Activated T-helper 1 cell treated with anti-CD3 and anti-CD28 coated beads, Interleukin-2, amount 50 U/mL, for 16 hours (primary cell): ENCODE measurements around the gene PPP1R1B.

Source experiments
- DNase-seq, 2 donors: peaks; one replicate each; pipeline ENCODE4 v3.0.0-alpha.2; 2020; ENCODE audit warnings: low read depth in 1 of 2, low spot score in 1 of 2

PPP1R1B gene

DNA sequence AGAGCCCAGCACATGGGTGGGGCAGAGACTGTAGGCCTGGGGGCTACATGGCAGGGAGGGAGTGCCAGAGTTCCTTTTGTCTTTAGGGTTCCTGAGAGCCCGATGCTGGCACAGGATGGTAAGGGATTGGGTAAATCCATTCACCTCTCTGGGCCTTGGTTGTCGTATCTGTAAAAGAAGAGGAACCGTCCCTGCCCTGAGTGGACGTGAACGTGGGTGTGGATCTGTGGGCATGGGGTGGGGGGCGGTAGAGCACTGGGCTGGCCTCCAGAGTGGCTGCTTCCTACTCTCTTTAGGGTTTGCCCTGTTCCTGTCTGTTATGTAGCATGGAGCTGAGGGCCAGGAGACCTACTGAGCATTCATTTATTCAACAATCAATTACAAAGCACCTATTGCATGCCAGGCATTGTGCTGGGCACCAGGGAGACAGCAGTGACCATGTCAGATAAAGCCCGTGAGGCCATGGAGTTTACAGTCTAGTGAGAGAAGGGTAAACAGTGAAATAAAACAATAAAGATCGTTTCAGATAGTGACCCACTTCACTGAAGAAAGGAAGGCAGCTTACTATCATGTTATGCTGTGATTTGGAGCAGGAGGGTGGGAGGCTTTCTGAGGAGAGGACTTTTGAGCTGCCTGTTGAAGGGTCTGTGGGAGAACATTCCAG, 25.3 kb downstream of the PPP1R1B start:
- DNase-seq, result no peak

DNA sequence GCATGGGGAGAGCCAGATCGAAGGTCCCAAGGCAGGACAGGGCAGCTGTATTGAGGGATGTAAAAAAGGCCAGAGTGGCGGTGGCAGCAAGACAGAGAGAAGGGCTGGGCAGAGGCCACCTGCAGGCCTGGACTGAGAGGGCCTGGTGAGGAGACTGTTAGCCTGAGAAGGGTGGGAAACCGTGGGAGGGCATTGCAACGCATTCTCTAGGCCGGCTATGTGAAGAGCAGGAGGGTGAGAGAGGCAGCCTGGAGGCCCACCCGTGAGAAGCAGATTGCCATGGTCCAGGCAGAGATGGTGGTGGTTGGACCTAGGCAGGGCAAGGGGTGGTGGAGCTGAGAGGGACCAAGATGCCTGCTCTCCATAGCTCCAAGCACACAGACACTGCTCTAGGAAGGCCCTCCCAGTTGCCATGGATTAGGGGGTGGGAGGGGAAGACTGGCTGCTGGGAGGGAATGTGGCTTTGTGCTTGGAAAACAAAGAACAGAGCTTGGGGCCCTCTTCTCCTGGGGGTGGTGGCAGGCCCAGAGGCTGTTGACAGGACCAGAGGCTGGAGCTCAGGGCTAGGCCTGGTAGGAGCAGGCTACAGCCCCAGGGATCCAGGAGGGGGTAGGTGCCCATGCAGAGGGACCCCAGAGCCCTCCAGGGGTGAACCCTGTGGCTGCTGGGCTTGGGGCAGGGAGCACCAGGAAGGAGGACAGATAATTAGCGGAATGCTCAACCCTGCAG, 26.0 kb downstream of the PPP1R1B start:
- no peak for DNase-seq

DNA sequence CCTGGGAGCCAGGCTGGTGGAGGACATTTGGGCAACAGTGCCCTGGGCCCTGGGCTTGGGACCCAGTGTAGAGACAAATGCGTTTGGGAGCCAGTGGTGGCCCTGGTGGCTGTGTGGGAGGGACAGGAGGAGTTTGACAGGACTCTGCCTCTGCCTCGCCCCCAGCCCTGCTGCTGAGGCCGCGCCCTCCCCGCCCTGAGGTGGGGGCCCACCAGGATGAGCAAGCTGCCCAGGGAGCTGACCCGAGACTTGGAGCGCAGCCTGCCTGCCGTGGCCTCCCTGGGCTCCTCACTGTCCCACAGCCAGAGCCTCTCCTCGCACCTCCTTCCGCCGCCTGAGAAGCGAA, 26.5 kb downstream of the PPP1R1B start:
- no peak for DNase-seq

DNA sequence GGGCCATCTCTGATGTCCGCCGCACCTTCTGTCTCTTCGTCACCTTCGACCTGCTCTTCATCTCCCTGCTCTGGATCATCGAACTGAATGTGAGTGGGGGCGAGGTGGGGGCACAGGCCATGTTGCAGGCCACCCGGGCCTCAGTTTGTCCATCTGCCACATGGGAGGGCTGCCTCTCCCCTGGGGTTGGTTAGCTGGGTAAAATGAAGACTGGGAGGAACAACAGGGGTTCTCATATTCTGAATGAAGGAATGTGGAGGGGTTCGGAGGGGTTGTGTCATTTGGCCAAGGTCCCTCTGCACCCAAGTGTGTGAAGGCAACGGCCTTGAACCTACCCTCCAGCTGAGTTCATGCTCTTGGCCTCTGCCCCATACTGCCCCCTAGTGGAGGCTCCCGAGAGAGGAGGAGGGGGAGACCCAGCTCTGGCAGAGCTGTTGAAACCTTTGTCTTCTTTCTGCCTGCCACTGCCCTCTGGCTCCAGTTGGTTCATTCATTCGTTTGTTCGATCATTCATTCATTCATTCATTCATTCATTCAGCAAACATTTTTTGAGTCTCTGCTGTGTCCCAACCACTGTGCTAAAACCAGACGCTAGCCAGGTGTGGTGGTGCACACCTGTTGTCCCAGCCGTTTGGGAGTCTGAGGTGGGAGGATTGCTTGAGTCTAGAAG, 27.0 kb downstream of the PPP1R1B start:
- DNase-seq, result peak; percentile 58 to 70

DNA sequence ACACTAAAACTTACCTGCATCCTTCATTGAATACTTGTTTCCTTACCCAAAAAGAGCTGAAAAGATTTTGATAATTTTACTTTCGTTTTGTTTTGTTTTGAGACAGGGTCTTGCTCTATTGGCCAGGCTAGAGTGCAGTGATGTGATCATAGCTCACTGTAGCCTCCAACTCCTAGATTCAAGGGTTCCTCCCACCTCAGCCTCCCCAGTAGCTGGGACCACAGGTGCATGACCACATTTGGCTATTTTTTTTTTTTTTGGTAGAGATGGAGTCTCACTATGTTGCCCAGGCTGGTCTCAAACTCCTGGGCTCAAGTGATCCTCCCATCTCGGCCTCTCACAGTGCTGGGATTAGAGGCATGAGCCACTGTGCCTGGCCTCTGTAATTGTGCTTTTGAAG, 28.4 kb downstream of the PPP1R1B start:
- no peak for DNase-seq

DNA sequence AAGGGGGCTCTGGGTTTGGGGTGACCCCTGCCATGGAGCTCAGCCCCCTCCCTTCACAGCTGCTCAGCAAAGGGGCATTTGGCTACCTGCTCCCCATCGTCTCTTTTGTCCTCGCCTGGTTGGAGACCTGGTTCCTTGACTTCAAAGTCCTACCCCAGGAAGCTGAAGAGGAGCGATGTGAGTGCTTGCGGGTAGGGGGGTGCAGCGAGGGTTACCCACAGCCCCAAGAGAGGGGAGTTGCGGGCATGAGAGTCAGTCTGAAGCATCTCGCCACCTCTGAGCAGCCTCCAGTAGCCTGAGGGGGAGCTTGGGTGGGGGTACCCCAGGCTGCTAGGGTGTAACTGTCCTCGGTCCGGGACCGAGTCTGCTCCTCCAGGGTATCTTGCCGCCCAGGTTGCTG, 31.6 kb downstream of the PPP1R1B start:
- DNase-seq, result no peak

DNA sequence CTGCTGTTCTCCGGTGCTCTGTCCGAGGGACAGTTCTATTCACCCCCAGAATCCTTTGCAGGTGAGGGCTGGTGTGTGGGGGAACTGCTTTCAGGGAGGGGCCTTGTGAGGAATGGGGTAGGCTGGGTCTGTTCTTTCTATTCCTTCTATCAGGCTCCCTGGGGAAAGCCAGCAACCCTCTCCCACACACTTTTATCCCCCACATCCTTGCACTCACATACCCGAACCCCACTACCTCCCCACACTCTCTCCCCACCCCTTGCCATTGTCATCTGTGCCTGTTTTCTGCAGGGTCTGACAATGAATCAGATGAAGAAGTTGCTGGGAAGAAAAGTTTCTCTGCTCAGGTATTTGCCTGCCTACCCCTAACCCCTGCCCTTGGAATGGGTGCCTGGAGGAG, 32.0 kb downstream of the PPP1R1B start:
- no peak for DNase-seq

DNA sequence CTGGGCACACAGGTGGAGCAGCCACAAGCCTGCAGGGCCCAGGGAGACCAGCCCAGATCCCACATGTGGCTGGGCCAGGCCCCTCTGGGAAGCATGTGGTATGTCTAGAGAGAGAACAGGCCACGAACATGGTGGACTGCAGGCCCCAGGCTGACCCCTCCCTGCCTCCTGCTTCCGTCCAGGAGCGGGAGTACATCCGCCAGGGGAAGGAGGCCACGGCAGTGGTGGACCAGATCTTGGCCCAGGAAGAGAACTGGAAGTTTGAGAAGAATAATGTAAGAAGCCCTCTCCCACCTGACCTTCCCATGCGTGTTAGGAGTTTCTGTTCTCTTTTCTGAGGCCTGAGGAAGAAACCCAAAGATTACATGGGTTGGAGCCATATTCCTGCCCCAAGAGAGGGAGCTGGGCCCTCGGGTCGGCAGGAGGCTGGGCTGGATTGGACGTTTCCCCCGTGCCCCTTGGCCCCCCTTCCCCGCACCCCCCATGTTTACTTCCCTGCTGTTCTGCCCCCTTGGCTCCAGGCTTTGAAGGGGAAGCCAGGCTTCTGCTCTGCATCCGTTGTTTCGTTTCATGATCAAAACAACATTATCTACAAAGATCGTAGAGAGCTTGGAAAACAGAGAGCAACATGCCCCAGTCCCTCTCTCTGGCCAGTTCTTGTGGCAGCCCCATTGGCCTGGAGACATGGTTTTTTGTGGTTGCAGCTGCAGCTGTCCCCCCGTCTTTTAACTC, 32.7 kb downstream of the PPP1R1B start:
- DNase-seq, result no peak

DNA sequence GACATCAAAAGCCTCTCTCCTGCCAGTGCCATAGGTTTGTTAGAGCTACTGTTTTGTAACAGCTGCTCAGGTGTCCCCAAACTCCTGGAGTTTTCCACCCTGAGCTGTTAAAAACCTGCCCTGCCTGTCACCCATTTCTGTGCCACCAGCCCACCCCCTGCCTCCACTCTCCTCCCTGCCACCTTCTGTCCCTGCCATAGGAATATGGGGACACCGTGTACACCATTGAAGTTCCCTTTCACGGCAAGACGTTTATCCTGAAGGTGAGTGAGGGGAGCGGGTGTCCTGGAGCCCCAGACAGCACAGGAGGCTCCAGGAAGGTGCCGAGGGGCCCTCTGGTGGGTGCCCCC, 33.2 kb downstream of the PPP1R1B start:
- no peak for DNase-seq

DNA sequence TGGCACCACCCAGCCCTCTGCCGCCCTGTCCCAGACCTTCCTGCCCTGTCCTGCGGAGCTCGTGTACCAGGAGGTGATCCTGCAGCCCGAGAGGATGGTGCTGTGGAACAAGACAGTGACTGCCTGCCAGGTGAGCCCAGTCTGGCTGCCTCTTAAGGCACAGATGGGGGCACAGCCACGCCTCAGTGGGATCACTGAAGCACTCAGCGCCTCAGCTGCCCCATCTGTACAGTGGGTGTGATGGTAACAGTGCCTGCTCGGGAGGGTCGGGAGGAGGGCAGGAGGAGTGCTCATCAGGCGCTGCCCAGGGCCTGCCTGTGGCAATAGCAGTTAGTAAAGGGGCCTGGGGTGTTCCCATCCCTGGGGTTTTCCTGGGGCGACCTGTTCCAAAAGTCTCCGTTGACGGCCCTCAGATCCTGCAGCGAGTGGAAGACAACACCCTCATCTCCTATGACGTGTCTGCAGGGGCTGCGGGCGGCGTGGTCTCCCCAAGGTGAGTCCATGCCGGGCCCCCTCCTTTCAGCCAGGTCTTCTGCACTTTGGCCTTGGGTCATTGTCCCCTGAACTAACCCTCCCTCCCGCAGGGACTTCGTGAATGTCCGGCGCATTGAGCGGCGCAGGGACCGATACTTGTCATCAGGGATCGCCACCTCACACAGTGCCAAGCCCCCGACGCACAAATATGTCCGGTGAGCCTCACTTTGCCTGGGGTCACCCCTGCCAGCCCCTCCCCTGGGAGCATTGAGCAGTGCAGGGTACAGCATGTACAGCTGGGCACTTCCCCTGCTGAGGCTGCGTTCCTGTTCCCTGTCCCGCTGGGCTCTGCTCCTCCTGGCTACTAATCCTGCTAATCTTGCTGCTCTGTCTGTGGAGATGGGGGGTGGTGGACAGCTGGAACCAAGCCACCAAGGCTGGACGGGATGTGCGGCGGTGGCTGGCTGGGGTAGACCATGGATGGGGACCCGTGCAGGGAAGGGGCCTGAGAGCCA, 33.9 kb downstream of the PPP1R1B start:
- no peak for DNase-seq

DNA sequence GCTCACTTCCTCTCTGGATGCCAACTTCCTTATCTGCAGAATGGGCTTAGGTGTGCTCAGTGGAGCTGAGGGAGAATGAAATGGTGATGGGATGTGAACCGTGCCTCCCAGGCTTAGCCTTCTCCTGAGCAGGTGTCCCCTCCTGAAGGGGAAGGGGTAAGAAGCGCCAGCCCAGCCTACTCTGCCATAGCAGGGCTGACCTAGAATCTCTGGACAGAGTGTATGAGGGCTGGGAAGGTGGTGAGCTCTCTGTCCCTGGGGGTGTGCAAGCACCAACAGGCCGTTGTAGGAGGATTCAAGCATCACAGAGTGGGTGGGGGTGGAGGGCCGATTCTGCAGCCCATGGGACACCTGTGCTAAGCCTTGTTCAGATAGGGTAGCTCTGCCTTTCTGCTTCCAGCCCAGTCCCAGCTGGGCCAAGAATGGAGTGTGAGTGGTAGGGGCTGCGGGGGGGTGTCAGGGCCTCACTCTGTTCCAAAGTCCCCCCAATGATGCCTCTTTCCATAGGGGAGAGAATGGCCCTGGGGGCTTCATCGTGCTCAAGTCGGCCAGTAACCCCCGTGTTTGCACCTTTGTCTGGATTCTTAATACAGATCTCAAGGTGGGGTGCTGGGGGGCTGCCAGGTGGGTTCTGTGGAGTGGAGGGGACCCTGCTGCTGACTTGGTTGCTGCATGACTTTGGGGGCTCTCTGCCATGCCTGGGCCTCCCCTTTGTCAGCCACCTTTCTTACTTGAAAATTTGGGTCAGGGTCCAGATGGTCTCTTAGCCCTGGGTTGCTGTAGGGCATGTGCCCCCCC, 35.2 kb downstream of the PPP1R1B start:
- DNase-seq, result no peak

DNA sequence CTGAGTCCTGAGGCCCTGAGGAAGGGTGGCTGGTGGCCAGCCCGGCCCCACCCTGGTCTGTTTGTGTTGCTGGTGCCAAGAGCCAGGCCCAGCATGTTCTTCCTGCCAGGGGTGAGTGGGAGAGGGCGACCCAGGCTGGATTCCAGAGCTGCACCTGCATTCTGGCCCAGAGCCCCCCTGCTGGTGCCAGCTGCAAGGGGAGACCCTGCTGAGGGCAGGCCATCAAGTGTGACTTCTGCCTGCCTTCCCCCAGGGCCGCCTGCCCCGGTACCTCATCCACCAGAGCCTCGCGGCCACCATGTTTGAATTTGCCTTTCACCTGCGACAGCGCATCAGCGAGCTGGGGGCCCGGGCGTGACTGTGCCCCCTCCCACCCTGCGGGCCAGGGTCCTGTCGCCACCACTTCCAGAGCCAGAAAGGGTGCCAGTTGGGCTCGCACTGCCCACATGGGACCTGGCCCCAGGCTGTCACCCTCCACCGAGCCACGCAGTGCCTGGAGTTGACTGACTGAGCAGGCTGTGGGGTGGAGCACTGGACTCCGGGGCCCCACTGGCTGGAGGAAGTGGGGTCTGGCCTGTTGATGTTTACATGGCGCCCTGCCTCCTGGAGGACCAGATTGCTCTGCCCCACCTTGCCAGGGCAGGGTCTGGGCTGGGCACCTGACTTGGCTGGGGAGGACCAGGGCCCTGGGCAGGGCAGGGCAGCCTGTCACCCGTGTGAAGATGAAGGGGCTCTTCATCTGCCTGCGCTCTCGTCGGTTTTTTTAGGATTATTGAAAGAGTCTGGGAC, 36.0 kb downstream of the PPP1R1B start:
- no peak for DNase-seq

DNA sequence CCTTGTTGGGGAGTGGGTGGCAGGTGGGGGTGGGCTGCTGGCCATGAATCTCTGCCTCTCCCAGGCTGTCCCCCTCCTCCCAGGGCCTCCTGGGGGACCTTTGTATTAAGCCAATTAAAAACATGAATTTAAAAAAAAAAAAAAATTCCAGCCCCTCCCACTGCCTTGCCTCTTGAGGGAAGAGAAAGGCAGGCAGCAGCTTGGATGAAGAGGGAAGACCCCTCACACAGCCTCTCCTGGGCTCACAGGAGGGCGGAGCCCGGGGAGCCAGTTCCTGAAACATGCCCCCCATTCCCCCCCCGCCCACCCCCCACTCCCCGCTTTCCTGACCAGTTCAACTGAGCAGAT, 36.6 kb downstream of the PPP1R1B start:
- no peak for DNase-seq

DNA sequence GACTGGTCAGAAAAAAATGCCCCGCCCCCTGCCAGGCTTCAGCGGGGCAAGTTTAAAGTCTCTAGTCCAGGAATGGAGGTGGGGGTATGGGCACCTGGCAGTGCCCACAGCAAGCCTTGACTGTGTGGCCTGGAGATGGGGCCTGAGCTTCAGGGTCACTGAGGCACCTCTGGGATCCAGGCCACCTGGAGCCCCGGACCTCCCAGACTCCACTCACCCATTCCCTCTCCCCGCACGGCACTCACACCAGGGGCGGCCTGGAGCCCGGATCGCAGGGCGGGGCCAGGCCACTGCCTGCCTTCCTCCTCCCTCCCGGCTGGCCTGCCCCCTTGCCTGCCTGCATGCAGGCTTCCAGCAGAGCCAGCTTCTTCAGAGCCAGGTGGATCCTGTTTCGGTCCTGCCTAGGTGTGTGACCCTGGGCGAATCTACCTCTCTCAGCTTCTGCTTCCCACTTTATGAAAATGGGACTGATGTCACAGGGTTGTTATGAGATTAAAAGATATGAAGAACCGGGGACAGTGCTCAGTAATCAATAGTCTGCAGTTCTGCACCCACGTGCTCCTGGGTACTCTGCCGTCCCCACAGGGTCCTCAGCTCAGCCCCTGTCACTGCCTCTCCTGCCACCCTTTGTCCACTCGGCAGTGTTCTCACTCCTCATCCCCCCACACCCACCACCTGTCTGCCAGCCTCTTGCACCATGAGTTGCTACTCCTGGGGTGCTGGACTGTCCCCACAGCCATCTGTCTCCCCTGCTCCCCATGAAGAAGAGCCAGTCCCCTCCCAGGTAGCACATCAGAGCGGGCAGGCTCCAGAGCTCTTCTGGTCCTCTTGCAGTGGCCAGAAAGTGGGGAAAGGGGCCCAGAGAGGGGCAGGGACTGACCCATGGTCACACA, 37.2 kb downstream of the PPP1R1B start:
- no peak for DNase-seq

DNA sequence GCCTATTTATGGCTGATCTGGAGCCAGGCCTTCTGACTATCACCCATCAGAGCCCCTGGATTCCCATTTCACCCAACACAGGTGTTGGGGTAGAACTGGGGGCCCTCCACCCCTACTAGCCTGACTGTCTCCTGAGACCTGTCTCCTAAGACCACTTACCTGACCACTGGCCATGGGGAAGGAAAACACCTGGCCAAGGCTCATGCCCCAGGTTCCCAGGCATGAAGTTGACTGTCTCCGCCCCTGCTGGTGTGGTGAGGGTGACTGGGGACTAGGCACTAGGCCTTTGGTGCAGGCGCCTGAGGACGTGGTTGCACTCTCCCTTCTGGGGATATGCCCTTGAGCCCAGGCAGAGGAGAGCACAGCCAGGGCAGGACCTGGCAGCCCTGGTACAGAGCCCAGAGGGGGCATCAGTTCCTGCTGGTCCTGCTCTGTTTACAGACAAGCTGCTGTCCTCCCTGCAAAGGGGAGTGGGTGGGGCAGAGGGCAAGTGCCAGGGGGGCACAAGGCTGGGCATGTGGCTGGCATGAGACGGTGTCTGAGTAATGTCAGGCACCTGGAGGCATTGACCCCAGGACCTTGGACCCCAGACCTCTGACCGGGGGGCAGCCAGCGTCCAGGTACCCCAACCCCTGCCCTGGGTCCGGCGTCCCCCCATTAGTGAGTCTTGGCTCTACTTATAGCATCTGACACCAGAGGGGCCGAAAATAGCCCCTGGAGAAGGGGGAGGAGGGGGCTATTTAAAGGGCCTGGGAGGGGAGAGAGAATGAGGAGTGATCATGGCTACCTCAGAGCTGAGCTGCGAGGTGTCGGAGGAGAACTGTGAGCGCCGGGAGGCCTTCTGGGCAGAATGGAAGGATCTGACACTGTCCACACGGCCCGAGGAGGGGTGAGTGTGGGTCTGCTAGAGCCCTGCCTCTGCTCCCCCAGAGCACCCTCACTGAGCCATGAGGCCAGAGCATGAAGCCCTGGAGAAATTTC, 38.1 kb downstream of the PPP1R1B start, which contains the start of gene TCAP:
Gene TCAP, plus strand, starts transcription at position 769 of the 981 bp plus-strand sequence. Its CDS starts 11 bp downstream, at position 780.
- no peak for DNase-seq

DNA sequence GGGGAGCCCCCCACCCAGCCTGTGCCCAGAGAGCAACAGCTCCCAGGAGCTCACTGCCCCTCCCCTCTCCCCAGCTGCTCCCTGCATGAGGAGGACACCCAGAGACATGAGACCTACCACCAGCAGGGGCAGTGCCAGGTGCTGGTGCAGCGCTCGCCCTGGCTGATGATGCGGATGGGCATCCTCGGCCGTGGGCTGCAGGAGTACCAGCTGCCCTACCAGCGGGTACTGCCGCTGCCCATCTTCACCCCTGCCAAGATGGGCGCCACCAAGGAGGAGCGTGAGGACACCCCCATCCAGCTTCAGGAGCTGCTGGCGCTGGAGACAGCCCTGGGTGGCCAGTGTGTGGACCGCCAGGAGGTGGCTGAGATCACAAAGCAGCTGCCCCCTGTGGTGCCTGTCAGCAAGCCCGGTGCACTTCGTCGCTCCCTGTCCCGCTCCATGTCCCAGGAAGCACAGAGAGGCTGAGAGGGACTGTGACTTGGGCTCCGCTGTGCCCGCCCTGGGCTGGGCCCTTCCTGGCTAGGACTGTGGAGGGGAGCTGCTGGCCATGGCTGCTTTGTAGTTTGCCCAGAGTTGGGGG, 39.0 kb downstream of the PPP1R1B start:
- DNase-seq, result no peak

DNA sequence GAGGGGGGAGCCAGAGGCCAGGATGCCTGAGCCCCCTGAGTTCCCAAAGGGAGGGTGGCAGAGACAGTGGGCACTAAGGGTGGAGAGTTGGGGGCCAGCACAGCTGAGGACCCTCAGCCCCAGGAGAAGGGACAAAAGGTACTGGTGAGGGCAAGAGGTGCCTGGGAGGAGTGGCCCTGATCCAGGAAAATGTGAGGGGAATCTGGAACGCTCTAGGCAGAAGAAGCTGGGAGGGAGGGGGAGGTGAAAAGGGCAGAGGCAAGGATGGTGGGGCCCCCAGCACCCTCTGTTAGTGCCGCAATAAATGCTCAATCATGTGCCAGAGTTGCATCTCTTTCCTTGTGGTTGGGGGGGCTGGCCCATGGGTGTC, 39.5 kb downstream of the PPP1R1B start:
- no peak for DNase-seq
